Cardiac muscle cell (in vitro differentiated cells and primary cell): ENCODE measurements around the gene OR9Q1. TPM values are rescaled to one million over a fixed set of nuclear protein-coding genes. Genes with fewer than 3 reads are reported as not detected.
A peak's percentile ranks its signal among the peaks of the same experiment; 100 is the strongest.

Experiments used
- DNase-seq, 2 donors: peaks; one replicate each; pipeline versions ENCODE4 v3.0.0 to v3.0.0-alpha.2; 2010 to 2017; ENCODE audit warnings: low read depth in 1 of 2, low spot score in 1 of 2
- H3K27ac ChIP-seq: fragments of 200-600 bp; sonication (generic); 2 replicates; pipeline ENCODE4 v1.5.1; 2016
- H3K27me3 ChIP-seq: fragments of 200-600 bp; sonication (generic); 2 replicates; pipeline ENCODE4 v1.6.0; 2016; ENCODE audit warnings: control low read depth
- H3K36me3 ChIP-seq: fragments of 200-600 bp; sonication (generic); 2 replicates; pipeline ENCODE4 v1.5.1; 2016; ENCODE audit warnings: control low read depth
- H3K4me1 ChIP-seq: fragments of 200-600 bp; sonication (generic); 2 replicates; pipeline ENCODE4 v1.8.1; 2017; ENCODE audit warnings: low read depth, mild to moderate bottlenecking, mixed run types
- H3K4me3 ChIP-seq: fragments of 200-600 bp; sonication (generic); 2 replicates; pipeline ENCODE4 v1.5.1; 2016; ENCODE audit warnings: mild to moderate bottlenecking
- H3K9me3 ChIP-seq: fragments of 200-600 bp; sonication (generic); 2 replicates; pipeline ENCODE4 v1.5.1; 2017; ENCODE audit warnings: low read depth, mild to moderate bottlenecking, control low read depth
- CTCF ChIP-seq: IDR thresholded peaks from 2 replicates; pipeline ENCODE4 v1.5.1; 2012; ENCODE audit warnings: low read depth, mild to moderate bottlenecking, low read length
- polyA plus RNA-seq: library from polyadenylated mRNA; unstranded; fragments of >200 nt; fragmentation: Nextera tagmentation; extraction: Ambion mirVana; gene quantifications from 2 replicates; pipeline ENCODE4 v1.2.1, GENCODE V29; 2016
- total RNA-seq: library from RNA; depleted of rRNA; stranded (reverse); fragments of >200 nt; gene quantifications from 2 replicates; pipeline ENCODE4 v1.2.3, GENCODE V29; 2016

The OR9Q1 gene
- total and polyA plus RNA-seq, 2 experiments from 2014 or later, result not detected

- Histone ChIP-seq H3K27ac (no peak overlapping the region), H3K4me1 (no peaks in the 10 kb centered on the region), H3K36me3 (no peaks in the 10 kb centered on the region), H3K27me3 (no peaks in the 10 kb centered on the region), H3K4me3 (no peak overlapping the region), H3K9me3 (no peaks in the 10 kb centered on the region)
- no peak for DNase-seq
- TF ChIP-seq CTCF, result no peak
Measured at GRCh38 chr11:58097437-58097836, 73.8 kb downstream of the OR9Q1 start.

GRCh38 chr11:58121096-58121495, 97.4 kb downstream of the OR9Q1 start:
- Histone ChIP-seq H3K9me3 (no peaks in the 10 kb centered on the region), H3K4me3 (no peak overlapping the region), H3K36me3 (no peaks in the 10 kb centered on the region), H3K27ac (no peak overlapping the region), H3K4me1 (no peaks in the 10 kb centered on the region), H3K27me3 (no peaks in the 10 kb centered on the region)
- DNase-seq, result no peak
- TF ChIP-seq CTCF, result no peak

- no peaks in the 10 kb centered on the region for H3K36me3 ChIP-seq
- peak in 1 of 2 donors; percentile 12 for DNase-seq
- no peak within 1 kb of the TSS for H3K27ac ChIP-seq
- H3K4me1 ChIP-seq, result no peaks in the 10 kb centered on the region
- H3K27me3 ChIP-seq, result no peaks in the 10 kb centered on the region
- H3K4me3 ChIP-seq, result no peak within 1 kb of the TSS
- H3K9me3 ChIP-seq, result no peaks in the 10 kb centered on the region
- TF ChIP-seq CTCF, result no peak
Measured at GRCh38 chr11:58125469-58125868, 101.8 kb downstream of the OR9Q1 start, which contains the start of gene OR9I1. Gene OR9I1, minus strand, starts transcription at chr11:58125530. Its CDS starts 6,086 bp downstream, at chr11:58119444.

GRCh38 chr11:58127350-58127749, 103.7 kb downstream of the OR9Q1 start:
- H3K9me3 ChIP-seq, result no peaks in the 10 kb centered on the region
- H3K27me3 ChIP-seq, result no peaks in the 10 kb centered on the region
- no peak overlapping the region for H3K27ac ChIP-seq
- no peaks in the 10 kb centered on the region for H3K4me1 ChIP-seq
- H3K4me3 ChIP-seq, result no peak overlapping the region
- no peaks in the 10 kb centered on the region for H3K36me3 ChIP-seq
- no peak for DNase-seq
- TF ChIP-seq CTCF, result no peak

- H3K4me3 ChIP-seq, result no peak overlapping the region
- no peaks in the 10 kb centered on the region for H3K27me3 ChIP-seq
- no peaks in the 10 kb centered on the region for H3K4me1 ChIP-seq
- no peaks in the 10 kb centered on the region for H3K9me3 ChIP-seq
- no peak for TF ChIP-seq CTCF
- no peak for DNase-seq
- no peaks in the 10 kb centered on the region for H3K36me3 ChIP-seq
- no peak overlapping the region for H3K27ac ChIP-seq
Measured at GRCh38 chr11:58133309-58134076, 109.8 kb downstream of the OR9Q1 start.
